Smooth muscle cell (in vitro differentiated cells): ENCODE data around the gene DDX31. TPM values are rescaled to one million over a fixed set of nuclear protein-coding genes. Genes with fewer than 3 reads are reported as not detected.
A peak's percentile ranks its signal among the peaks of the same experiment; 100 is the strongest.

Source experiments
- DNase-seq: peaks from one replicate; lab custom pipeline; 2025; ENCODE audit not compliant: unreplicated experiment; lab: John Stamatoyannopoulos, UW
- H2AFZ ChIP-seq: fragments of 200-600 bp; sonication (generic); 2 replicates; pipeline ENCODE4 v1.6.0; 2016; ENCODE audit warnings: antibody characterized with exemption, low read depth, mild to moderate bottlenecking
- H3F3A ChIP-seq: fragments of 200-600 bp; sonication (generic); 2 replicates; pipeline ENCODE4 v1.6.0; 2017; ENCODE audit warnings: antibody characterized with exemption, low read depth
- H3K27ac ChIP-seq: fragments of 200-600 bp; sonication (generic); 2 replicates; pipeline ENCODE4 v1.5.1; 2016; ENCODE audit warnings: low read depth, mild to moderate bottlenecking
- H3K27me3 ChIP-seq: fragments of 200-600 bp; sonication (generic); 2 replicates; pipeline ENCODE4 v1.6.1; 2016; ENCODE audit warnings: low read depth, mild to moderate bottlenecking
- H3K36me3 ChIP-seq: fragments of 200-600 bp; sonication (generic); 2 replicates; pipeline ENCODE4 v1.5.1; 2016; ENCODE audit warnings: low read depth
- H3K4me1 ChIP-seq: fragments of 200-600 bp; sonication (generic); 2 replicates; pipeline ENCODE4 v1.5.1; 2016; ENCODE audit warnings: low read depth
- H3K4me2 ChIP-seq: fragments of 200-600 bp; sonication (generic); 2 replicates; pipeline ENCODE4 v1.6.0; 2016; ENCODE audit warnings: mild to moderate bottlenecking
- H3K4me3 ChIP-seq: fragments of 200-600 bp; sonication (generic); 2 replicates; pipeline ENCODE4 v1.5.1; 2016; ENCODE audit warnings: mild to moderate bottlenecking
- H3K79me2 ChIP-seq: fragments of 200-600 bp; sonication (generic); 2 replicates; pipeline ENCODE4 v1.6.0; 2016; ENCODE audit warnings: low read depth, mild to moderate bottlenecking
- H3K9ac ChIP-seq: fragments of 200-600 bp; sonication (generic); 2 replicates; pipeline ENCODE4 v1.6.0; 2016; ENCODE audit warnings: low read depth
- H3K9me3 ChIP-seq: fragments of 200-600 bp; sonication (generic); replicated peaks from 2 replicates; pipeline ENCODE4 v1.5.1; 2016; ENCODE audit warnings: low read depth
- H4K20me1 ChIP-seq: fragments of 200-600 bp; sonication (generic); 2 replicates; pipeline ENCODE4 v1.6.0; 2016; ENCODE audit warnings: low read depth
- CTCF ChIP-seq: fragments of 200-600 bp; sonication (generic); IDR thresholded peaks from 2 replicates; pipeline ENCODE4 v1.5.1; 2017; ENCODE audit warnings: borderline replicate concordance, mild to moderate bottlenecking, antibody characterized with exemption; ENCODE audit not compliant: insufficient read depth, poor library complexity, severe bottlenecking
- WGBS: methylation state at CpG from one replicate; pipeline ENCODE4 v1.1.7; 2016; ENCODE audit warnings: low lambda C conversion rate; 5-methylcytosine and 5-hydroxymethylcytosine counted together
- polyA plus RNA-seq: library from polyadenylated mRNA; unstranded; fragments of >200 nt; fragmentation: Nextera tagmentation; extraction: Ambion mirVana; gene quantifications from 2 replicates; pipeline ENCODE4 v1.2.1, GENCODE V29; 2016
- total RNA-seq: library from RNA; depleted of rRNA; stranded (reverse); fragments of >200 nt; gene quantifications from 2 replicates; pipeline ENCODE4 v1.2.3, GENCODE V29; 2014

Gene DDX31
- total and polyA plus RNA-seq, 2 experiments from 2014 or later = 5.9 to 11.9 TPM

GRCh38 chr9:132590318-132591182 lies 79.2 kb downstream of the DDX31 start:
- Histone ChIP-seq H2AFZ (no peak overlapping the region), H3K36me3 (no peaks in the 10 kb centered on the region)
- WGBS = 2% methylated on average over 60 of the region's 73 CpGs

GRCh38 chr9:132590037-132590317 lies 79.8 kb downstream of the DDX31 start:
- Histone ChIP-seq H4K20me1 (peaks cover 61% of the 10 kb centered on the region), H3K4me2 (peak overlapping the region; percentile 80), H3K9ac (no peak overlapping the region), H3K4me1 (peaks cover 44% of the 10 kb centered on the region), H3K9me3 (no peaks in the 10 kb centered on the region), H3K36me3 (no peaks in the 10 kb centered on the region), H3K27me3 (peaks cover 88% of the 10 kb centered on the region), H3K79me2 (no peaks in the 10 kb centered on the region), H3F3A (no peaks in the 10 kb centered on the region), H3K27ac (no peak overlapping the region), H3K4me3 (peak overlapping the region; percentile 35), H2AFZ (no peak overlapping the region)
- TF ChIP-seq CTCF = no peak
- no peak for DNase-seq
- WGBS = 7% methylated on average over 9 of the region's 17 CpGs

More at GRCh38 chr9:132590318-132591182, 79.2 kb downstream of the DDX31 start:
- Histone ChIP-seq H3K9ac (no peak overlapping the region), H3K9me3 (no peaks in the 10 kb centered on the region), H3K4me2 (peak overlapping the region; percentile 80), H3K27ac (no peak overlapping the region), H3K79me2 (no peaks in the 10 kb centered on the region), H3K27me3 (peaks cover 82% of the 10 kb centered on the region), H3K4me1 (peaks cover 46% of the 10 kb centered on the region), H4K20me1 (peaks cover 67% of the 10 kb centered on the region), H3K4me3 (peak overlapping the region; percentile 35), H3F3A (no peaks in the 10 kb centered on the region)
- TF ChIP-seq CTCF = no peak
- no peak for DNase-seq

GRCh38 chr9:132589148-132590036 lies 80.4 kb downstream of the DDX31 start:
- Histone ChIP-seq H3K27ac (no peak overlapping the region), H4K20me1 (peaks cover 58% of the 10 kb centered on the region), H3K9ac (no peak overlapping the region), H3K4me1 (peaks cover 47% of the 10 kb centered on the region), H3K4me2 (peak overlapping the region; percentile 80), H3K27me3 (peaks cover 93% of the 10 kb centered on the region), H3F3A (no peaks in the 10 kb centered on the region), H2AFZ (no peak overlapping the region), H3K79me2 (no peaks in the 10 kb centered on the region), H3K36me3 (no peaks in the 10 kb centered on the region), H3K9me3 (no peaks in the 10 kb centered on the region), H3K4me3 (no peak overlapping the region)
- no peak for DNase-seq
- TF ChIP-seq CTCF = no peak
- 6% methylated on average over 61 of the region's 83 CpGs for WGBS
